OCI-LY1 (cell line): ENCODE measurements around the gene ACTR8.

Source experiments
- EZH2 ChIP-seq: fragments of 200-600 bp; sonication (generic), shearing (Covaris generic); IDR thresholded peaks from 2 replicates; pipeline ENCODE4 v1.8.0; 2017; ENCODE audit warnings: borderline replicate concordance, mixed run types, mild to moderate bottlenecking, antibody characterized with exemption, low read length, moderate library complexity, mixed read lengths
- TF ChIP-seq, protein P1 (sequence below): fragments of 200-600 bp; sonication (generic), shearing (Covaris generic); IDR thresholded peaks from 2 replicates; pipeline ENCODE4 v1.5.1; 2017; ENCODE audit warnings: mild to moderate bottlenecking, antibody characterized with exemption, low read length, moderate library complexity, mixed read lengths

DNA sequence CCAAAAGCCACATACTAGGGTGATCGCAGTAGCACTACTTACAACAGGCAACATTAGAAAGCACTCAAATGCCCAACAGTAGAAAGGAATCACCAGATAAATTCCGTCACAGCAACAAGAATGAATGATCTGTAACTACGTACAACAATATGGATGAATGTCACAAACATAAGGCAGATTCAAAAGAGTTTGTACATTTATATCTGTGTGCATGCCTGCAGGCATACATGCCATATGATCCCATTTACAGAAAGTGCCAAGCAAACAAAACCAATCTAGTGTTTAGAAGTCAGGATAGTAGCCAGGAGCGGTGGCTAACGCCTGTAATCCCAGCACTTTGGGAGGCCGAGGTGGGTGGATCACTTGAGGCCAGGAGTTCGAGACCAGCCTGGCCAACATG is 32.0 kb downstream of the ACTR8 start:
- no peak for TF ChIP-seq EZH2
- TF ChIP-seq, protein P1, sequence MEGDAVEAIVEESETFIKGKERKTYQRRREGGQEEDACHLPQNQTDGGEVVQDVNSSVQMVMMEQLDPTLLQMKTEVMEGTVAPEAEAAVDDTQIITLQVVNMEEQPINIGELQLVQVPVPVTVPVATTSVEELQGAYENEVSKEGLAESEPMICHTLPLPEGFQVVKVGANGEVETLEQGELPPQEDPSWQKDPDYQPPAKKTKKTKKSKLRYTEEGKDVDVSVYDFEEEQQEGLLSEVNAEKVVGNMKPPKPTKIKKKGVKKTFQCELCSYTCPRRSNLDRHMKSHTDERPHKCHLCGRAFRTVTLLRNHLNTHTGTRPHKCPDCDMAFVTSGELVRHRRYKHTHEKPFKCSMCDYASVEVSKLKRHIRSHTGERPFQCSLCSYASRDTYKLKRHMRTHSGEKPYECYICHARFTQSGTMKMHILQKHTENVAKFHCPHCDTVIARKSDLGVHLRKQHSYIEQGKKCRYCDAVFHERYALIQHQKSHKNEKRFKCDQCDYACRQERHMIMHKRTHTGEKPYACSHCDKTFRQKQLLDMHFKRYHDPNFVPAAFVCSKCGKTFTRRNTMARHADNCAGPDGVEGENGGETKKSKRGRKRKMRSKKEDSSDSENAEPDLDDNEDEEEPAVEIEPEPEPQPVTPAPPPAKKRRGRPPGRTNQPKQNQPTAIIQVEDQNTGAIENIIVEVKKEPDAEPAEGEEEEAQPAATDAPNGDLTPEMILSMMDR: no peak
